Ureter (tissue), 1 donor: ENCODE data around the gene SHOC2. TPM values are rescaled to one million over a fixed set of nuclear protein-coding genes. Genes with fewer than 3 reads are reported as not detected.

Experiments used
- DNase-seq: peaks from one replicate; pipeline ENCODE4 v3.0.0-alpha.2; 2020; ENCODE audit warnings: low spot score
- total RNA-seq: library from RNA; stranded (reverse); gene quantifications from one replicate; pipeline ENCODE4 v1.2.4, GENCODE V29; 2023
- donor health status: DM: yes; HTN: yes; CAD: no.

SHOC2 gene
- total RNA-seq, 1 donor from 2014 or later, result 68.3 TPM

GRCh38 chr10:110983466-110983865 lies 64.1 kb downstream of the SHOC2 start:
- DNase-seq, result no peak

- no peak for DNase-seq
Measured at GRCh38 chr10:110985497-110986275, 66.3 kb downstream of the SHOC2 start.

- no peak for DNase-seq
Measured at GRCh38 chr10:110989016-110989415, 69.6 kb downstream of the SHOC2 start.

GRCh38 chr10:110992006-110992800 lies 72.8 kb downstream of the SHOC2 start:
- no peak for DNase-seq

GRCh38 chr10:110993024-110993693 lies 73.8 kb downstream of the SHOC2 start:
- no peak for DNase-seq

GRCh38 chr10:110994406-110995086 lies 75.1 kb downstream of the SHOC2 start:
- no peak for DNase-seq

GRCh38 chr10:110995301-110995700 lies 75.9 kb downstream of the SHOC2 start:
- DNase-seq, result no peak

GRCh38 chr10:110996256-110996655 lies 76.9 kb downstream of the SHOC2 start:
- DNase-seq, result no peak

- no peak for DNase-seq
Measured at GRCh38 chr10:111004016-111004415, 84.6 kb downstream of the SHOC2 start.

GRCh38 chr10:111007486-111007885 lies 88.1 kb downstream of the SHOC2 start:
- no peak for DNase-seq

GRCh38 chr10:111015181-111015580 lies 95.8 kb downstream of the SHOC2 start:
- no peak for DNase-seq

GRCh38 chr10:111017098-111017497 lies 97.7 kb downstream of the SHOC2 start:
- no peak for DNase-seq

- DNase-seq, result no peak
Measured at GRCh38 chr10:111018021-111018420, 98.6 kb downstream of the SHOC2 start.

GRCh38 chr10:111023060-111023459 lies 103.7 kb downstream of the SHOC2 start:
- no peak for DNase-seq

GRCh38 chr10:111030042-111030750 lies 110.8 kb downstream of the SHOC2 start:
- DNase-seq, result no peak

GRCh38 chr10:111034598-111035310 lies 115.3 kb downstream of the SHOC2 start:
- DNase-seq, result no peak

- DNase-seq, result no peak
Measured at GRCh38 chr10:111035542-111035941, 116.1 kb downstream of the SHOC2 start.

- no peak for DNase-seq
Measured at GRCh38 chr10:111037858-111038257, 118.5 kb downstream of the SHOC2 start.

- no peak for DNase-seq
Measured at GRCh38 chr10:111039522-111039921, 120.1 kb downstream of the SHOC2 start.

GRCh38 chr10:111057006-111057405 lies 137.6 kb downstream of the SHOC2 start:
- DNase-seq, result no peak
